ENCODE data around the gene ERCC1. TPM values are rescaled to one million over a fixed set of nuclear protein-coding genes. Genes with fewer than 3 reads are reported as not detected.

ERCC1 gene
- total RNA-seq, 3 donors from 2014 or later = 89.9 to 96.7 (median 91.2) TPM

GRCh38 chr19:45370410-45371204 is 53.1 kb downstream of the ERCC1 start, which contains the start of gene ERCC2:
Gene ERCC2 (minus strand): TSS chr19:45370573. CDS start chr19:45370540, 33 bp downstream.
- H3K4me3 ChIP-seq = peak within 1 kb of the TSS; percentile 78 to 87 (median 84)
- H3K36me3 ChIP-seq = no peaks in the 10 kb centered on the region
- TF ChIP-seq POLR2A (IDR thresholded peaks at IDR 0.05) (no peak), POLR2AphosphoS5 (IDR thresholded peaks at IDR 0.05) (peak in 2 of 3 donors; percentile 43 to 66), CTCF (IDR thresholded peaks at IDR 0.05) (no peak)
- intact Hi-C loops (cut with DNase I; ENCODE audit: low total_unique reads) = no loop called here
- DNase-seq (ENCODE audit: low spot score in 2 of 2) = peak; percentile 99 to 100
- peak within 1 kb of the TSS in 1 of 2 donors; percentile 64 for H3K27ac ChIP-seq
- no peaks in the 10 kb centered on the region for H3K9me3 ChIP-seq
- H3K4me1 ChIP-seq = no peaks in the 10 kb centered on the region
- H3K27me3 ChIP-seq = no peaks in the 10 kb centered on the region

GRCh38 chr19:45368737-45369340 is 54.9 kb downstream of the ERCC1 start:
- H3K4me1 ChIP-seq = no peaks in the 10 kb centered on the region
- no peaks in the 10 kb centered on the region for H3K27me3 ChIP-seq
- no peak for DNase-seq (ENCODE audit: low spot score in 2 of 2)
- intact Hi-C loops (cut with DNase I; ENCODE audit: low total_unique reads) = loop anchor here (2.0 kb wide), 1 partner anchor 58 kb away; no protein-coding TSS in a partner anchor
- H3K4me3 ChIP-seq = no peak overlapping the region
- H3K36me3 ChIP-seq = no peaks in the 10 kb centered on the region
- no peak for TF ChIP-seq CTCF (IDR thresholded peaks at IDR 0.05)
- no peak for TF ChIP-seq POLR2AphosphoS5 (IDR thresholded peaks at IDR 0.05)
- no peak for TF ChIP-seq POLR2A (IDR thresholded peaks at IDR 0.05)
- no peaks in the 10 kb centered on the region for H3K9me3 ChIP-seq
- no peak overlapping the region for H3K27ac ChIP-seq

GRCh38 chr19:45368127-45368526 is 55.6 kb downstream of the ERCC1 start:
- intact Hi-C loops (cut with DNase I; ENCODE audit: low total_unique reads) = loop anchor here (2.0 kb wide), 1 partner anchor 57 kb away; no protein-coding TSS in a partner anchor
- DNase-seq (ENCODE audit: low spot score in 2 of 2) = no peak
- H3K27ac ChIP-seq = no peak overlapping the region

GRCh38 chr19:45364696-45365095 is 59.0 kb downstream of the ERCC1 start:
- intact Hi-C loops (cut with DNase I; ENCODE audit: low total_unique reads) = no loop called here
- Histone ChIP-seq H3K4me3 (no peak overlapping the region), H3K27ac (no peak overlapping the region), H3K27me3 (no peaks in the 10 kb centered on the region), H3K36me3 (no peaks in the 10 kb centered on the region), H3K9me3 (no peaks in the 10 kb centered on the region), H3K4me1 (no peaks in the 10 kb centered on the region)
- TF ChIP-seq POLR2AphosphoS5 (IDR thresholded peaks at IDR 0.05) (no peak), POLR2A (IDR thresholded peaks at IDR 0.05) (no peak), CTCF (IDR thresholded peaks at IDR 0.05) (no peak)
- no peak for DNase-seq (ENCODE audit: low spot score in 2 of 2)

More at GRCh38 chr19:45368127-45368526, 55.6 kb downstream of the ERCC1 start:
- Histone ChIP-seq H3K4me3 (no peak overlapping the region), H3K36me3 (no peaks in the 10 kb centered on the region), H3K4me1 (no peaks in the 10 kb centered on the region), H3K27me3 (no peaks in the 10 kb centered on the region), H3K9me3 (no peaks in the 10 kb centered on the region)
- TF ChIP-seq CTCF (IDR thresholded peaks at IDR 0.05) (no peak), POLR2A (IDR thresholded peaks at IDR 0.05) (no peak), POLR2AphosphoS5 (IDR thresholded peaks at IDR 0.05) (no peak)

Measured in breast epithelium (tissue), 4 donors.